A549 treated with CORT108297 at 1 μM for 4 hours (cell line): ENCODE data around the gene DNASE1L1. TPM values are rescaled to one million over a fixed set of nuclear protein-coding genes. Genes with fewer than 3 reads are reported as not detected.

Experiments
- total RNA-seq: library from RNA; stranded (reverse); fragments of 200-300 nt; extraction: Qiagen RNA extraction; gene quantifications from 5 replicates; pipeline ENCODE4 v1.2.3, GENCODE V29; 2022

Gene DNASE1L1, protein sequence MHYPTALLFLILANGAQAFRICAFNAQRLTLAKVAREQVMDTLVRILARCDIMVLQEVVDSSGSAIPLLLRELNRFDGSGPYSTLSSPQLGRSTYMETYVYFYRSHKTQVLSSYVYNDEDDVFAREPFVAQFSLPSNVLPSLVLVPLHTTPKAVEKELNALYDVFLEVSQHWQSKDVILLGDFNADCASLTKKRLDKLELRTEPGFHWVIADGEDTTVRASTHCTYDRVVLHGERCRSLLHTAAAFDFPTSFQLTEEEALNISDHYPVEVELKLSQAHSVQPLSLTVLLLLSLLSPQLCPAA
- 24.2 to 33.3 TPM (median 29.6 TPM) in 5 replicates for total RNA-seq

GRCh38 chrX:154409222-154409871 is at the start of gene DNASE1L1:
Gene DNASE1L1, minus strand, starts transcription at chrX:154409254. Its CDS starts 3,686 bp downstream, at chrX:154405568.

DNA sequence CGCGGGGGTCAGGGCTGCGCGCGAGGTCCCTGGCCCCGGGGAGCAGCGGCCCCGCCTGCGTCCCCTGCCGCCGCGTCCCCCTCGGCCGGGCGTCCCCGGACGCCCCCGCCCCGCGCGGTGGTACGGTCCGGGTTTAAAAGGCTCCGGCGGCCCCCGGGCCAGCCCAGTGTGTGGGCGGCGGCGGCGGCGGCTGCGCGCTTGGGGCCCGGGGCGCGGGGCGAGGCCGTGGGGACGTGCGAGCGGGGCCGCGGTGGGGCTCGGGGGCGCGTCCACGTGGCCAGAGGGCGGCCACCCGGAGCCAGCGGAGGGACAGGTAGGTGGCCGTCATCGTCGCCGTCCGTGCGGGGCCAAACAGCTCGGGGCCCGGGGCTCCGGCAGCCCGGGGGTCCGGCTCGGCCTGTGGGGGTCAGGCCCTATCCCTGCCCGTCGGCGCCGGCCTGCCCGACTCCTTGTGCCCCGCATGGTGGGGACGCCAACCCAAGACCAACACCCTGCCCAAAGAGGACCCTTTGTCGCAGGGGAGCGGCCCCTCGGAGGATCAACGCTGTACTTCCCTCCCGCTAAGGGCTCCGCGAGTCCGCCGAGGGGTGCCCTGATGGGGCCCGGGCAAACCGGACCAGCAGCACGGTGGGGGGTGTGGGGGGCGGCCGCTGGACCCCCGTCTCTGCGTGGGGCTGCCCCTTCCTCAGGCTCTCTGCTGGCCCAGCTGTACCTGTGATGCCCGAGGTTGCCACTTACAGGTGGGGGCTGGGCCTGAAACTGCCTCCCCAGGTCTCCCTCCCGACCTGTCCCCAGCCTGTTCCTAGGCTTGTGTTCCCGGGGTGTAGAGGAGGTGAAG is 49.3 kb upstream of the DNASE1L1 start, which contains the start of gene PLXNA3:
Gene PLXNA3 (plus strand): TSS at position 166 of the 838 bp plus-strand sequence. CDS start 1,903 bp downstream, outside the sequence.

GRCh38 chrX:154443992-154444754 is 35.1 kb upstream of the DNASE1L1 start, which contains the start of gene FAM50A:
Gene FAM50A, plus strand, starts transcription at chrX:154444141. Its CDS starts 95 bp downstream, at chrX:154444236.

DNA sequence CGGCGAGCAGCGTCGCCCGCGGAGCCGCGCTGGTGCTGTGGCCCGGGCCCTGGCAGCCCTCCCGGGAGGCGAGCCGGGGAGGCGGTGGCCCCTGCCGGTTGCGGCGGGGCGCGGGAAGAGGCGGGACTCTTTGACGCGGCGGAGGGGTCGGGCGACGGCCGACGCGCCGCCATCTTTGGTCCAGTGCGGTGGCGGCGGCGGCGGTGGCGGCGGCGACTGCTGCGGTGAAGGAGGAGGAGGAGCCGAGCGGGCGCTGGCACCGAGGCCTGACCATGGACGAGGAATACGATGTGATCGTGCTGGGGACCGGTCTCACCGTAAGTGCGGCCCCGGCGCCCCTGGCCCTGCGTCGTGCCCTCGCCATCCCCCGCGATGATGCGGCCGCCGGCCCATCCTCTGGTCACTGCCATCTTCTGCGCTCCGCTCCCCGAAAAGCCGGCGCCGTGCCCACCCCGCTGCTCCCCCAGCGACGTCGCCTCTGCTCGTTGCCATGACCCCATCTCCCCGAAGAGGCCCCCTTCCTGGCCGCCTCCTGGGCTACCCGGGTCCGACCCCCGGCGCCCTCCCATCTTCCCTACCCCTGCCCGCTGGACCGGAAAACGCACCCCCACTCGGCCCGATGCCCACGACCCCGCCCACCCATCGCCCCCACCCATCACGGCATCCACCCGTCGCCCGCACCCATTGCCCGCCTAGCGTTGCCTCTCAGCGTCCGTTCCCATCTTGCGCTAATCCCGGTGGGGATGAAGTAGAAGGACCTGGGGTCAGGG is 28.1 kb upstream of the DNASE1L1 start, which contains the start of gene GDI1:
Gene GDI1 (plus strand): TSS at position 172 of the 770 bp plus-strand sequence. CDS start 101 bp downstream, at position 273.

DNA sequence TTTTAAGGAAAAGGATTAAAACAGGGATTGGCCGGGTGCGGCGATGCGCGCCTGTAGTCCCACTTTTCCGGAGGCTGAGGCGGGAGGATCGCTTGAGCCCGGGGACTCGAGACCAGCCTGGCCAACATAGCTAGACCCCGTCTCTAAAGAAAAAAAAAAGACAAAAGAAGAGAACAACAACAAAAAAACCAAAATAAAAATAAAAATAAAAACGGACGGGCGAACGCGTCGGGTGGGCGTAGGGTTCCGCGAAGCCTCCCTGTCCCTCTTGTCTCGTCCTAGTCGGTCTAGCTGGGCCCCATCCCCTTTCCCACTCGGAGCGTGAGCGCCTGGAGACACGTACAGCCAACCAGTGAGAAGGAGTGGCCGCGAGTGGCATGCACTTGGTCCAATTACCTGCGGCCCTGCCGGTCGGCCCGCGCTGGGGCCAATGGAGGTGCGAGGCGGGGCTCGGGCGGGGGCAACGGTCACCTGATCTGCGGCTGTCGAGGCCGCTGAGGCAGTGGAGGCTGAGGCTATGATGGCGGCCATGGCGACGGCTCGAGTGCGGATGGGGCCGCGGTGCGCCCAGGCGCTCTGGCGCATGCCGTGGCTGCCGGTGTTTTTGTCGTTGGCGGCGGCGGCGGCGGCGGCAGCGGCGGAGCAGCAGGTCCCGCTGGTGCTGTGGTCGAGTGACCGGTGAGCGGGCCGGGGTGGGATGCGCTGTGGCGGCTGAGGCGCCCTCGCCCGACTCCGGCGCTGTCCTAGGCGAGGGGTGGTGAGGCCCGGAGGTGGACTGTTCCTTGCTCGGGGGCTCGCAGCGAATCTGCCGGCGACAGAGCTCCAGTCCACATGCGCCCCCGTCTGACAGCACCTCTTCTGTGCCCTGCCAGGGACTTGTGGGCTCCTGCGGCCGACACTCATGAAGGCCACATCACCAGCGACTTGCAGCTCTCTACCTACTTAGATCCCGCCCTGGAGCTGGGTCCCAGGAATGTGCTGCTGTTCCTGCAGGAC is 19.4 kb upstream of the DNASE1L1 start, which contains the start of gene ATP6AP1:
Gene ATP6AP1 (plus strand): TSS at position 502 of the 996 bp plus-strand sequence. CDS start 16 bp downstream, at position 518.

DNA sequence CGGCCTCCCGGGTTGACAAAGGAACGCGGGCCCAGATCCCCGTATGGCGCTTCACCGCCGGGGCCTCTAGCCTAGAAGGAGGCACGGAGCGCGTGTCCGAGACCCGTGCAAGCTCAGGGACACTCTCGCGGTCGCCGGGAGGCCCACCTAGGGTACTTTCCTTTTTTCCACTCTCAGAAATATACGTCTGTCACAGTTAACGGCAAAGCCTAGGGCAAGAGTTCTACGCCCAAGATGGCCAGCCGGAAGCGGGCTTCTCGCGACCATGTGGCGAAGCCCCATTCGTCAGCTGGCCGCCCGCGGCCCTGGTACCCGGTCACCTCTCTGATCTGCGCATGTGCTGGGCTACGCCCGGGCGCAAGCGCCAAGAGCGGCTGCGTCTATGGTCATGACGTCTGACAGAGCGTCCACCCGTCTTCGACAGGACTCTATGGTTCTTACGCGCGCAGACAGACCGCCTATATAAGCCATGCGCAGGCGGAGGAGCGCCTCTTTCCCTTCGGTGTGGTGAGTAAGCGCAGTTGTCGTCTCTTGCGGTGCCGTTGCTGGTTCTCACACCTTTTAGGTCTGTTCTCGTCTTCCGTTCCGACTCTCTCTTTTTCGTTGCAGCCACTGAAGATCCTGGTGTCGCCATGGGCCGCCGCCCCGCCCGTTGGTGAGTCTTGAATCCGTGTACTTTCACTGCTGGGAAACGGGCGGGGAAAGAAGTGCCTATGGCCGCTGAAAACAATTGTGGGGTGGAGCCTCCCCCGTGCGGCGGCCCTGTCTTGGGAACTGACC is 11.0 kb downstream of the DNASE1L1 start, which contains the start of gene RPL10:
Gene RPL10 (plus strand): TSS at position 490 of the 780 bp plus-strand sequence. CDS start 143 bp downstream, at position 633.

GRCh38 chrX:154378799-154379568 is 30.1 kb downstream of the DNASE1L1 start, which contains the start of gene EMD:
Gene EMD, plus strand, starts transcription at chrX:154379295. Its CDS starts 190 bp downstream, at chrX:154379485.

DNA sequence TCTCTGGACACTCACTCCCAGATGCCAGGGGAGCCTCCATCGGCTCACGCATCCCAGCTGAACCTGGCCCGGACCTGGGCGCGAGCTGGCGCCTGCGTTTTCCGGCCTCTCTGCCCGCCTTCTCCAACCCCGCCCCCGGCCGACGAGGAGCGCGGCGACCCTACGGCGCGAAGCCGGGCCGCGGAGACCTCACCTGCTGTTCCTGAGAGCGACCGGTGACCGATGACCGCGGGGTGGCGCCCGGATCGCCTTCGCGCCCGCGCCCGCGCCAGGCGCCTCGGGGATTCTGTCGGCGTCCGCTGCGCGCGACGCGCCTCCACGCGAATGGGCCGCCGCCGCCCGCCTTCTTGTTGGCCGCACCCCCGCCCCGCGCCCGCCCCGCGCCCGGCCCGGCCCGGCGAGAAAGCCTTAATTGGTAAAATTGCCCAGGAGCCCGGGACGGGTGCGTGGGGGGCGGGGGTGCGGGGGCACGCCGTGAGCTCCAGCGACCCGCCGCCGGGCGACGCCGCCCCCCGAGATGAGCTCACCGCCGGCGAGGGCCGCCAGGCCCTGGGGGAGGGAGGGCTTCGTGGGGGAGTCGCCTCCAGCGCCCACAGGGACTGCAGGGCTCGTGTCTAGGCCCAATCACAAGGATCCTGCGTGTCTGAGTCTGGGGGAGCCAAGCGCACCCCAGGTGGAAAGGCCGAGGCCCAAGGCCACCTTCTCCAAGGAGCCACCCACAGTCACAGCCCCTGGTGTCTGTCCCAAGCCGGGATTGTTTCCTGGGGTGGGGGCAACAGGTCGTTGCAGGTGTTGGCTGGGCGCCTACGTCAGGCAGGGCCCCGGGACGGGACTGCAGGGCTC is 34.5 kb downstream of the DNASE1L1 start, which contains the start of gene FLNA:
Gene FLNA (minus strand): TSS at position 322 of the 843 bp plus-strand sequence. CDS start 3,389 bp downstream, outside the sequence.

Other genes with a start within 250 kb of the DNASE1L1 start
- not detected in 5 replicates for gene OPN1MW, start 226.7 kb downstream of the DNASE1L1 start, total RNA-seq
- not detected in 5 replicates for gene OPN1MW2, start 189.5 kb downstream of the DNASE1L1 start, total RNA-seq
- gene OPN1MW3, start 151.7 kb downstream of the DNASE1L1 start, total RNA-seq = not detected in 5 replicates
- gene TEX28, start 114.1 kb downstream of the DNASE1L1 start, total RNA-seq = not detected in 5 replicates
- 0.03 TPM in 1 of 5 replicates, not detected in the others for gene TKTL1, start 113.5 kb downstream of the DNASE1L1 start, total RNA-seq
- 1,453 to 1,770 TPM (median 1,639 TPM) in 5 replicates for gene FLNA, start 34.6 kb downstream of the DNASE1L1 start, total RNA-seq
- gene EMD, start 30.0 kb downstream of the DNASE1L1 start, total RNA-seq = 110 to 171 TPM (median 156 TPM) in 5 replicates
- 5,551 to 5,842 TPM (median 5,620 TPM) in 5 replicates for gene RPL10, start 10.9 kb downstream of the DNASE1L1 start, total RNA-seq
- gene TAFAZZIN, start 2.3 kb upstream of the DNASE1L1 start, total RNA-seq = 30.2 to 41.8 TPM (median 38.8 TPM) in 5 replicates
- 79.6 to 112 TPM (median 110 TPM) in 5 replicates for gene ATP6AP1, start 19.4 kb upstream of the DNASE1L1 start, total RNA-seq
- gene GDI1, start 27.9 kb upstream of the DNASE1L1 start, total RNA-seq = 94.4 to 112 TPM (median 107 TPM) in 5 replicates
- gene FAM50A, start 34.9 kb upstream of the DNASE1L1 start, total RNA-seq = 99.6 to 120 TPM (median 116 TPM) in 5 replicates
- 9.7 to 17.8 TPM (median 15.3 TPM) in 5 replicates for gene PLXNA3, start 49.0 kb upstream of the DNASE1L1 start, total RNA-seq
- 46.0 to 79.0 TPM (median 72.0 TPM) in 5 replicates for gene LAGE3, start 70.0 kb upstream of the DNASE1L1 start, total RNA-seq
- 63.0 to 72.5 TPM (median 69.3 TPM) in 5 replicates for gene UBL4A, start 77.4 kb upstream of the DNASE1L1 start, total RNA-seq
- 28.5 to 45.1 TPM (median 42.0 TPM) in 5 replicates for gene SLC10A3, start 81.4 kb upstream of the DNASE1L1 start, total RNA-seq
- 33.4 to 47.5 TPM (median 46.5 TPM) in 5 replicates for gene FAM3A, start 107.0 kb upstream of the DNASE1L1 start, total RNA-seq
- 1,443 to 1,631 TPM (median 1,552 TPM) in 5 replicates for gene G6PD, start 137.6 kb upstream of the DNASE1L1 start, total RNA-seq
- gene IKBKG, start 138.4 kb upstream of the DNASE1L1 start, total RNA-seq = 33.1 to 46.6 TPM (median 46.0 TPM) in 5 replicates
- not detected in 5 replicates for gene CTAG1A, start 175.9 kb upstream of the DNASE1L1 start, total RNA-seq
- gene CTAG1B, start 210.0 kb upstream of the DNASE1L1 start, total RNA-seq = not detected in 5 replicates
- not detected in 5 replicates for gene CTAG2, start 244.3 kb upstream of the DNASE1L1 start, total RNA-seq